Endothelial cell of umbilical vein (primary cell): ENCODE measurements around the gene STARD13. TPM values are rescaled to one million over a fixed set of nuclear protein-coding genes. Genes with fewer than 3 reads are reported as not detected.

Source experiments
- BruUV-seq: library from RNA; stranded (reverse); fragments of 400-500 nt; replicated peaks from 2 replicates; lab custom pipeline; 2021; lab: Mats Ljungman, UMichigan
- CTCF ChIA-PET: fragments of 300-600, 350-600 bp; sonication (Branson Sonifier 250); formaldehyde crosslinking; loops from one replicate; lab custom pipeline; 2021; ENCODE audit warnings: antibody characterized with exemption, inconsistent platforms; lab: Charles Lee
- POLR2A ChIA-PET: fragments of 300-600, 350-600 bp; sonication (Branson Sonifier 250); formaldehyde crosslinking; loops from one replicate; lab custom pipeline; 2021; ENCODE audit warnings: antibody characterized with exemption, inconsistent platforms; lab: Charles Lee
- DNase-seq: peaks from one replicate; pipeline ENCODE4 v3.0.0-alpha.2; 2011; ENCODE audit warnings: low read depth, low spot score
- FAIRE-seq: peaks from 2 replicates; lab custom pipeline; 2011; peaks lifted over from hg19 to GRCh38; lab: Jason Lieb, UNC
- H2AFZ ChIP-seq: 2 replicates; pipeline ENCODE4 v1.6.0; 2012; ENCODE audit warnings: low read depth, low read length, control low read depth, inconsistent platforms
- H3K27ac ChIP-seq: 2 replicates; pipeline ENCODE4 v1.5.1; 2011; ENCODE audit warnings: low read depth, mild to moderate bottlenecking, control low read depth, low read length, moderate library complexity; ENCODE audit not compliant: insufficient read depth
- H3K27me3 ChIP-seq, 2 experiments: 2 replicates each; pipeline versions ENCODE4 v1.6.0 to v1.6.1; 2011; ENCODE audit warnings: low read length in 2 of 2, mixed read lengths in 1 of 2; ENCODE audit not compliant: control insufficient read depth in 2 of 2, insufficient read depth in 2 of 2
- H3K36me3 ChIP-seq, 2 experiments: 2 replicates in 1 of 2; 3 replicates in 1 of 2; pipeline ENCODE4 v1.5.1; 2011; ENCODE audit warnings: low read length in 2 of 2, mild to moderate bottlenecking in 1 of 2, moderate library complexity in 1 of 2; ENCODE audit not compliant: control insufficient read depth in 2 of 2, insufficient read depth in 2 of 2; ENCODE audit errors: extremely low read depth in 1 of 2
- H3K4me1 ChIP-seq: 3 replicates; pipeline ENCODE4 v1.5.1; 2011; ENCODE audit warnings: mild to moderate bottlenecking, low read length; ENCODE audit not compliant: control insufficient read depth, insufficient read depth; ENCODE audit errors: extremely low read depth
- H3K4me2 ChIP-seq: 2 replicates; pipeline ENCODE4 v1.6.1; 2011; ENCODE audit warnings: low read length, control low read depth, mixed read lengths; ENCODE audit not compliant: insufficient read depth
- H3K4me3 ChIP-seq, 3 experiments: fragments of 200-600 bp in 1 of 3; sonication (generic), shearing (Covaris generic) in 1 of 3; replicated peaks in 1 of 3; 2 replicates each; pipeline ENCODE4 v1.5.1; 2011 to 2016; ENCODE audit warnings: control low read depth in 3 of 3, low read length in 3 of 3, mild to moderate bottlenecking in 2 of 3, inconsistent platforms in 1 of 3, low read depth in 1 of 3, moderate library complexity in 1 of 3; ENCODE audit not compliant: insufficient read depth in 1 of 3
- H3K79me2 ChIP-seq: 2 replicates; pipeline ENCODE4 v1.6.0; 2012; ENCODE audit warnings: low read length, inconsistent platforms; ENCODE audit not compliant: control insufficient read depth, insufficient read depth
- H3K9ac ChIP-seq: replicated peaks from 2 replicates; pipeline ENCODE3; 2011; ENCODE audit warnings: low read length, control low read depth; ENCODE audit not compliant: insufficient read depth; ENCODE audit errors: extremely low read depth
- H3K9me1 ChIP-seq: replicated peaks from 3 replicates; pipeline ENCODE4 v1.6.0; 2011; ENCODE audit warnings: mild to moderate bottlenecking, low read length; ENCODE audit not compliant: control insufficient read depth, insufficient read depth; ENCODE audit errors: extremely low read depth
- H3K9me3 ChIP-seq: replicated peaks from 2 replicates; pipeline ENCODE4 v1.5.1; 2012; ENCODE audit warnings: low read length, inconsistent platforms; ENCODE audit not compliant: control insufficient read depth, insufficient read depth
- H4K20me1 ChIP-seq: replicated peaks from 2 replicates; pipeline ENCODE3; 2011; ENCODE audit warnings: mild to moderate bottlenecking, low read length; ENCODE audit not compliant: control insufficient read depth, insufficient read depth; ENCODE audit errors: extremely low read depth
- JUN ChIP-seq: IDR thresholded peaks from 2 replicates; pipeline ENCODE4 v1.6.1; 2011; ENCODE audit warnings: borderline replicate concordance, low read depth; ENCODE audit not compliant: insufficient read length, insufficient read depth
- MYC ChIP-seq: IDR thresholded peaks from one replicate; pipeline ENCODE4 v1.6.1; 2011; ENCODE audit warnings: mild to moderate bottlenecking, low read depth, low read length
- dilution Hi-C: fragments of 300-500 bp; cut with MboI; formaldehyde crosslinking; loops from one replicate; pipeline ENCODE4 v1.15.0; 2019; ENCODE audit warnings: low sequenced_read_pairs; ENCODE audit not compliant: extremely low pct_ligation_motif_present
- intact Hi-C: fragments of 100-400 bp; cut with micrococcal nuclease; formaldehyde crosslinking; loops from one replicate; pipeline ENCODE4 v1.10.0; 2022
- polyA plus RNA-seq, 4 experiments: library from polyadenylated mRNA; depleted of rRNA in 3 of 4; stranded (reverse) in 3 of 4; unstranded in 1 of 4; fragments of >200 nt; gene quantifications; 2 replicates each; pipeline versions ENCODE4 v1.2.1 to v1.2.3, GENCODE V29; 2011 to 2012; ENCODE audit warnings: missing spikeins in 1 of 4
- total RNA-seq: library from RNA; stranded (reverse); gene quantifications from 2 replicates; pipeline ENCODE4 v1.2.3, GENCODE V29; 2021
- TF ChIP-seq, protein P1 (sequence below), 2 donors: IDR thresholded peaks; 1 replicate in 1 of 2; 2 replicates in 1 of 2; pipeline ENCODE4 v1.5.1; 2011; ENCODE audit warnings: low read length in 2 of 2, mild to moderate bottlenecking in 2 of 2, moderate library complexity in 2 of 2, control low read depth in 1 of 2, inconsistent platforms in 1 of 2, low read depth in 1 of 2; ENCODE audit not compliant: insufficient read depth in 1 of 2; ENCODE audit errors: extremely low read depth in 1 of 2

Gene STARD13
- total and polyA plus RNA-seq, 2 donors (not counting 3 experiments of a cell fraction or from before 2014, with no cell fraction given): 11.0 to 47.7 TPM

GRCh38 chr13:33271759-33272158, 13.8 kb downstream of the STARD13 start:
- TF ChIP-seq JUN: no peak
- Histone ChIP-seq H3K27me3 (no peaks in the 10 kb centered on the region), H3K9me1 (no peaks in the 10 kb centered on the region), H3K9me3 (no peaks in the 10 kb centered on the region), H3K36me3 (peaks cover 0 to 17% of the 10 kb centered on the region in 2 experiments), H3K9ac (no peak overlapping the region), H3K79me2 (peaks cover 99% of the 10 kb centered on the region), H3K4me1 (peaks cover 4% of the 10 kb centered on the region), H3K4me2 (no peak overlapping the region), H3K4me3 (no peak overlapping the region), H3K27ac (no peak overlapping the region), H2AFZ (no peak overlapping the region), H4K20me1 (no peaks in the 10 kb centered on the region)
- POLR2A ChIA-PET: interaction anchor here (0.5 kb wide), 1 partner anchor 13 kb away, joined by 3 read pairs; no protein-coding TSS in a partner anchor
- no peak for DNase-seq
- intact Hi-C loops: no loop called here
- no peak for FAIRE-seq
- BruUV-seq: no TSS peak
- dilution Hi-C loops: no loop called here
- CTCF ChIA-PET: no interaction called here

- FAIRE-seq (no peak), DNase-seq (no peak)
- Histone ChIP-seq H3K9me1 (no peaks in the 10 kb centered on the region), H2AFZ (no peak overlapping the region), H3K4me2 (no peak overlapping the region), H3K4me3 (no peak overlapping the region), H3K79me2 (peaks cover 99% of the 10 kb centered on the region), H3K9me3 (no peaks in the 10 kb centered on the region), H3K9ac (no peak overlapping the region), H3K36me3 (peaks cover 0 to 15% of the 10 kb centered on the region in 2 experiments), H3K4me1 (no peaks in the 10 kb centered on the region), H3K27me3 (no peaks in the 10 kb centered on the region), H4K20me1 (no peaks in the 10 kb centered on the region), H3K27ac (no peak overlapping the region)
- dilution Hi-C loops: no loop called here
- no TSS peak for BruUV-seq
- ChIA-PET POLR2A (interaction anchor here (0.5 kb wide), 1 partner anchor 14 kb away, joined by 3 read pairs; no protein-coding TSS in a partner anchor), CTCF (interaction anchor here (1.3 kb wide), 1 partner anchor 12 kb away, joined by 5 read pairs; no protein-coding TSS in a partner anchor)
- intact Hi-C loops: no loop called here
- no peak for TF ChIP-seq MYC
- TF ChIP-seq, protein P1, sequence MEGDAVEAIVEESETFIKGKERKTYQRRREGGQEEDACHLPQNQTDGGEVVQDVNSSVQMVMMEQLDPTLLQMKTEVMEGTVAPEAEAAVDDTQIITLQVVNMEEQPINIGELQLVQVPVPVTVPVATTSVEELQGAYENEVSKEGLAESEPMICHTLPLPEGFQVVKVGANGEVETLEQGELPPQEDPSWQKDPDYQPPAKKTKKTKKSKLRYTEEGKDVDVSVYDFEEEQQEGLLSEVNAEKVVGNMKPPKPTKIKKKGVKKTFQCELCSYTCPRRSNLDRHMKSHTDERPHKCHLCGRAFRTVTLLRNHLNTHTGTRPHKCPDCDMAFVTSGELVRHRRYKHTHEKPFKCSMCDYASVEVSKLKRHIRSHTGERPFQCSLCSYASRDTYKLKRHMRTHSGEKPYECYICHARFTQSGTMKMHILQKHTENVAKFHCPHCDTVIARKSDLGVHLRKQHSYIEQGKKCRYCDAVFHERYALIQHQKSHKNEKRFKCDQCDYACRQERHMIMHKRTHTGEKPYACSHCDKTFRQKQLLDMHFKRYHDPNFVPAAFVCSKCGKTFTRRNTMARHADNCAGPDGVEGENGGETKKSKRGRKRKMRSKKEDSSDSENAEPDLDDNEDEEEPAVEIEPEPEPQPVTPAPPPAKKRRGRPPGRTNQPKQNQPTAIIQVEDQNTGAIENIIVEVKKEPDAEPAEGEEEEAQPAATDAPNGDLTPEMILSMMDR (IDR thresholded peaks at IDR 0.05; ENCODE audit: extremely low read depth in 1 of 2, insufficient read depth in 1 of 2, low read depth in 1 of 2, low read length in 2 of 2): no peak
Measured at GRCh38 chr13:33270895-33271538, 14.5 kb downstream of the STARD13 start.
